Mucosa of stomach (tissue), 1 donor: ENCODE data around the gene FANCC.

Source experiments
- H3K27me3 ChIP-seq: one replicate; pipeline ENCODE4 v1.7.0; 2013; ENCODE audit warnings: mild to moderate bottlenecking, low read length; ENCODE audit not compliant: control insufficient read depth, insufficient read depth
- H3K36me3 ChIP-seq: one replicate; pipeline ENCODE4 v1.7.0; 2013; ENCODE audit warnings: low read length; ENCODE audit not compliant: control insufficient read depth, insufficient read depth
- H3K4me1 ChIP-seq: one replicate; pipeline ENCODE4 v1.7.0; 2013; ENCODE audit warnings: mild to moderate bottlenecking, low read length; ENCODE audit not compliant: control insufficient read depth, insufficient read depth
- H3K4me3 ChIP-seq: one replicate; pipeline ENCODE4 v1.7.0; 2013; ENCODE audit warnings: low read length
- H3K9ac ChIP-seq: one replicate; pipeline ENCODE4 v1.7.0; 2013; ENCODE audit warnings: mild to moderate bottlenecking, low read length, moderate library complexity
- H3K9me3 ChIP-seq: one replicate; pipeline ENCODE4 v1.7.0; 2013; ENCODE audit warnings: mild to moderate bottlenecking, low read length, moderate library complexity; ENCODE audit not compliant: control insufficient read depth
- donor health status: Pancreatic carcinoma.

FANCC gene

GRCh38 chr9:95053611-95054570 is 263.6 kb downstream of the FANCC start:
- H3K27me3 ChIP-seq: no peaks in the 10 kb centered on the region
- H3K4me1 ChIP-seq: peaks cover 21% of the 10 kb centered on the region
- H3K9ac ChIP-seq: no peak overlapping the region
- no peaks in the 10 kb centered on the region for H3K36me3 ChIP-seq
- no peak overlapping the region for H3K4me3 ChIP-seq
- H3K9me3 ChIP-seq: no peaks in the 10 kb centered on the region

GRCh38 chr9:95049761-95050160 is 267.7 kb downstream of the FANCC start:
- H3K36me3 ChIP-seq: no peaks in the 10 kb centered on the region
- H3K9me3 ChIP-seq: no peaks in the 10 kb centered on the region
- H3K4me3 ChIP-seq: peak overlapping the region; percentile 2
- peaks cover 6% of the 10 kb centered on the region for H3K4me1 ChIP-seq
- peak overlapping the region; percentile 56 for H3K9ac ChIP-seq
- H3K27me3 ChIP-seq: no peaks in the 10 kb centered on the region
